Smooth muscle cell (in vitro differentiated cells): ENCODE results near the gene PCDH15. TPM values are rescaled to one million over a fixed set of nuclear protein-coding genes. Genes with fewer than 3 reads are reported as not detected.

Source experiments
- DNase-seq: peaks from one replicate; lab custom pipeline; 2025; ENCODE audit not compliant: unreplicated experiment; lab: John Stamatoyannopoulos, UW
- H2AFZ ChIP-seq: fragments of 200-600 bp; sonication (generic); 2 replicates; pipeline ENCODE4 v1.6.0; 2016; ENCODE audit warnings: antibody characterized with exemption, low read depth, mild to moderate bottlenecking
- H3F3A ChIP-seq: fragments of 200-600 bp; sonication (generic); 2 replicates; pipeline ENCODE4 v1.6.0; 2017; ENCODE audit warnings: antibody characterized with exemption, low read depth
- H3K27ac ChIP-seq: fragments of 200-600 bp; sonication (generic); 2 replicates; pipeline ENCODE4 v1.5.1; 2016; ENCODE audit warnings: low read depth, mild to moderate bottlenecking
- H3K27me3 ChIP-seq: fragments of 200-600 bp; sonication (generic); 2 replicates; pipeline ENCODE4 v1.6.1; 2016; ENCODE audit warnings: low read depth, mild to moderate bottlenecking
- H3K36me3 ChIP-seq: fragments of 200-600 bp; sonication (generic); 2 replicates; pipeline ENCODE4 v1.5.1; 2016; ENCODE audit warnings: low read depth
- H3K4me1 ChIP-seq: fragments of 200-600 bp; sonication (generic); 2 replicates; pipeline ENCODE4 v1.5.1; 2016; ENCODE audit warnings: low read depth
- H3K4me2 ChIP-seq: fragments of 200-600 bp; sonication (generic); 2 replicates; pipeline ENCODE4 v1.6.0; 2016; ENCODE audit warnings: mild to moderate bottlenecking
- H3K4me3 ChIP-seq: fragments of 200-600 bp; sonication (generic); 2 replicates; pipeline ENCODE4 v1.5.1; 2016; ENCODE audit warnings: mild to moderate bottlenecking
- H3K79me2 ChIP-seq: fragments of 200-600 bp; sonication (generic); 2 replicates; pipeline ENCODE4 v1.6.0; 2016; ENCODE audit warnings: low read depth, mild to moderate bottlenecking
- H3K9ac ChIP-seq: fragments of 200-600 bp; sonication (generic); 2 replicates; pipeline ENCODE4 v1.6.0; 2016; ENCODE audit warnings: low read depth
- H3K9me3 ChIP-seq: fragments of 200-600 bp; sonication (generic); replicated peaks from 2 replicates; pipeline ENCODE4 v1.5.1; 2016; ENCODE audit warnings: low read depth
- H4K20me1 ChIP-seq: fragments of 200-600 bp; sonication (generic); 2 replicates; pipeline ENCODE4 v1.6.0; 2016; ENCODE audit warnings: low read depth
- CTCF ChIP-seq: fragments of 200-600 bp; sonication (generic); IDR thresholded peaks from 2 replicates; pipeline ENCODE4 v1.5.1; 2017; ENCODE audit warnings: borderline replicate concordance, mild to moderate bottlenecking, antibody characterized with exemption; ENCODE audit not compliant: insufficient read depth, poor library complexity, severe bottlenecking
- WGBS: methylation state at CpG from one replicate; pipeline ENCODE4 v1.1.7; 2016; ENCODE audit warnings: low lambda C conversion rate; 5-methylcytosine and 5-hydroxymethylcytosine counted together
- polyA plus RNA-seq: library from polyadenylated mRNA; unstranded; fragments of >200 nt; fragmentation: Nextera tagmentation; extraction: Ambion mirVana; gene quantifications from 2 replicates; pipeline ENCODE4 v1.2.1, GENCODE V29; 2016
- total RNA-seq: library from RNA; depleted of rRNA; stranded (reverse); fragments of >200 nt; gene quantifications from 2 replicates; pipeline ENCODE4 v1.2.3, GENCODE V29; 2014

The PCDH15 gene
- total and polyA plus RNA-seq, 2 experiments from 2014 or later: not detected

- WGBS: 84% methylated on average over 5 of the region's 5 CpGs
- TF ChIP-seq CTCF: no peak
- no peaks in the 10 kb centered on the region for H3K9me3 ChIP-seq
- no peaks in the 10 kb centered on the region for H3K27me3 ChIP-seq
- no peaks in the 10 kb centered on the region for H3K4me1 ChIP-seq
- H3K79me2 ChIP-seq: no peaks in the 10 kb centered on the region
- no peak for DNase-seq
- no peak overlapping the region for H2AFZ ChIP-seq
- no peak overlapping the region for H3K4me3 ChIP-seq
- no peaks in the 10 kb centered on the region for H3F3A ChIP-seq
- no peak overlapping the region for H3K9ac ChIP-seq
- no peak overlapping the region for H3K4me2 ChIP-seq
- H3K27ac ChIP-seq: no peak overlapping the region
- H3K36me3 ChIP-seq: no peaks in the 10 kb centered on the region
- H4K20me1 ChIP-seq: no peaks in the 10 kb centered on the region
Measured at GRCh38 chr10:53894145-53894544, 906.9 kb downstream of the PCDH15 start.

GRCh38 chr10:53893061-53893460 lies 908.0 kb downstream of the PCDH15 start:
- no peak overlapping the region for H3K9ac ChIP-seq
- no peaks in the 10 kb centered on the region for H3K79me2 ChIP-seq
- no peak overlapping the region for H2AFZ ChIP-seq
- no peak overlapping the region for H3K27ac ChIP-seq
- no peak for TF ChIP-seq CTCF
- no peaks in the 10 kb centered on the region for H3K27me3 ChIP-seq
- no peaks in the 10 kb centered on the region for H4K20me1 ChIP-seq
- no peaks in the 10 kb centered on the region for H3K36me3 ChIP-seq
- no peak for DNase-seq
- no peaks in the 10 kb centered on the region for H3K9me3 ChIP-seq
- no peaks in the 10 kb centered on the region for H3K4me1 ChIP-seq
- 93% methylated on average over 1 of the region's 1 CpG for WGBS
- no peak overlapping the region for H3K4me3 ChIP-seq
- H3F3A ChIP-seq: no peaks in the 10 kb centered on the region
- no peak overlapping the region for H3K4me2 ChIP-seq

- Histone ChIP-seq H3K27ac (no peak overlapping the region), H3K4me3 (no peak overlapping the region), H3K9ac (no peak overlapping the region), H4K20me1 (no peaks in the 10 kb centered on the region), H3K36me3 (no peaks in the 10 kb centered on the region), H3F3A (no peaks in the 10 kb centered on the region), H3K79me2 (no peaks in the 10 kb centered on the region), H3K9me3 (no peaks in the 10 kb centered on the region), H3K4me2 (peak overlapping the region; percentile 62), H3K4me1 (no peaks in the 10 kb centered on the region), H2AFZ (peak overlapping the region; percentile 59), H3K27me3 (no peaks in the 10 kb centered on the region)
- WGBS: 71% methylated on average over 9 of the region's 9 CpGs
- no peak for DNase-seq
- no peak for TF ChIP-seq CTCF
Measured at GRCh38 chr10:53886325-53887300, 914.4 kb downstream of the PCDH15 start.
